Ishikawa (cell line): Measurements from ENCODE around the gene KIAA1671.

ENCODE experiments used
- CEBPB ChIP-seq: IDR thresholded peaks from 2 replicates; pipeline ENCODE4 v1.6.1; 2012
- RAD21 ChIP-seq: IDR thresholded peaks from 2 replicates; pipeline ENCODE4 v1.6.1; 2012; ENCODE audit warnings: low read depth
- YY1 ChIP-seq: IDR thresholded peaks from 2 replicates; pipeline ENCODE4 v1.6.1; 2012; ENCODE audit warnings: low read depth

DNA sequence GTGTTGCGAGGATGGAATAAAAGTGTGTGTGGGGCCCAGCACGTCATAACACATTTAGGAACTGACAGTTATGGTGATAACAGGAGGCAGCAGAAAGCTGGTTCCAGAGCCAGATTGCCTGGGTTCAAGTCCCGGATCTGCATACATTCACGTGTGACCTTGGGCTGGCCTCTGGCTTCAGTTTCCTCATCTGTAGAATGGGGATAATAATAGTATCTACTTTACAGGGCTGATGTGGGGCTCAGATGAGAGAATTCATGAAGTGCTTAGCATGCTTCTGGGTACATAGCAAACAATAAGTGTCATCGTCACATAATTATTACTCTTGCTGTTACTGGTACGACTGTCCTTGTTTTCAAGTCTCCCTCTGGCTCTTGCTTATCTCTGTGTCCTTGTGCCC, 97.3 kb downstream of the KIAA1671 start:
- no peak for TF ChIP-seq YY1
- TF ChIP-seq RAD21, result no peak
- TF ChIP-seq CEBPB, result no peak
